Neural cell (in vitro differentiated cells): ENCODE results near the gene KRTAP2-1. TPM values are rescaled to one million over a fixed set of nuclear protein-coding genes. Genes with fewer than 3 reads are reported as not detected.
"Not testable (repeated sequence)": the region's sequence is repeated elsewhere in the genome, so short reads cannot be mapped to it uniquely, and the experiment has no call there.

Experiments
- H2AFZ ChIP-seq: fragments of 200-600, 300-800 bp; sonication (generic), shearing (Covaris generic); 2 replicates; pipeline ENCODE4 v1.6.0; 2014; ENCODE audit warnings: low read depth, mild to moderate bottlenecking, antibody characterized with exemption, low read length, moderate library complexity
- H3F3A ChIP-seq: fragments of 200-600 bp; shearing (Covaris generic); 2 replicates; pipeline ENCODE4 v1.6.1; 2016; ENCODE audit warnings: mild to moderate bottlenecking, moderate library complexity, mixed read lengths, antibody characterized with exemption, low read length; ENCODE audit not compliant: insufficient read depth, poor library complexity, severe bottlenecking
- H3K27ac ChIP-seq: fragments of 200-600, 300-800 bp; sonication (generic), shearing (Covaris generic); 2 replicates; pipeline ENCODE4 v1.5.1; 2014; ENCODE audit warnings: mild to moderate bottlenecking, low read length, moderate library complexity
- H3K27me3 ChIP-seq: fragments of 300-800, 200-600 bp; sonication (generic), shearing (Covaris generic); 2 replicates; pipeline ENCODE4 v1.6.0; 2014; ENCODE audit warnings: mild to moderate bottlenecking, low read depth, low read length, moderate library complexity; ENCODE audit not compliant: insufficient read depth
- H3K36me3 ChIP-seq: fragments of 300-800, 200-600 bp; sonication (generic), shearing (Covaris generic); 2 replicates; pipeline ENCODE4 v1.5.1; 2014; ENCODE audit warnings: mild to moderate bottlenecking, antibody characterized with exemption, low read length, moderate library complexity; ENCODE audit not compliant: insufficient read depth
- H3K4me2 ChIP-seq: fragments of 300-800, 200-600 bp; sonication (generic), shearing (Covaris generic); 2 replicates; pipeline ENCODE4 v1.6.0; 2014; ENCODE audit warnings: mild to moderate bottlenecking, low read length
- H3K4me3 ChIP-seq: fragments of 300-800, 200-600 bp; sonication (generic), shearing (Covaris generic); 2 replicates; pipeline ENCODE4 v1.5.1; 2014; ENCODE audit warnings: mild to moderate bottlenecking, low read length, moderate library complexity
- H3K79me2 ChIP-seq: fragments of 200-600 bp; shearing (Covaris generic); replicated peaks from 2 replicates; pipeline ENCODE4 v1.6.0; 2014; ENCODE audit warnings: mild to moderate bottlenecking, low read length, moderate library complexity; ENCODE audit not compliant: insufficient read depth
- H3K9ac ChIP-seq: fragments of 300-800, 200-600 bp; sonication (generic), shearing (Covaris generic); 2 replicates; pipeline ENCODE4 v1.6.1; 2016; ENCODE audit warnings: mild to moderate bottlenecking, low read length, mixed read lengths
- H3K9me2 ChIP-seq: fragments of 200-600 bp; shearing (Covaris generic); 2 replicates; pipeline ENCODE4 v1.6.1; 2016; ENCODE audit warnings: mild to moderate bottlenecking, low read length, mixed read lengths; ENCODE audit not compliant: insufficient read depth
- H3K9me3 ChIP-seq: fragments of 200-600, 300-800 bp; sonication (generic), shearing (Covaris generic); 2 replicates; pipeline ENCODE4 v1.6.1; 2016; ENCODE audit warnings: mild to moderate bottlenecking, mixed run types, low read length, moderate library complexity, mixed read lengths
- H4K20me1 ChIP-seq: fragments of 200-600 bp; shearing (Covaris generic); 2 replicates; pipeline ENCODE4 v1.6.1; 2016; ENCODE audit warnings: mild to moderate bottlenecking, mixed run types; ENCODE audit not compliant: insufficient read depth
- EZH2 ChIP-seq: fragments of 200-600, 300-800 bp; shearing (Covaris generic), sonication (generic); IDR thresholded peaks from 2 replicates; pipeline ENCODE4 v1.6.1; 2014; ENCODE audit warnings: antibody characterized with exemption, low read length, borderline replicate concordance, mild to moderate bottlenecking; ENCODE audit not compliant: insufficient read depth, poor library complexity, severe bottlenecking
- MXI1 ChIP-seq: fragments of 450-650 bp; conservative IDR thresholded peaks from 2 replicates; pipeline ENCODE4 v1.6.1; 2014; ENCODE audit warnings: antibody characterized with exemption, mild to moderate bottlenecking; ENCODE audit not compliant: poor library complexity, severe bottlenecking
- RAD21 ChIP-seq: fragments of 450-650 bp; conservative IDR thresholded peaks from 2 replicates; pipeline ENCODE4 v1.6.1; 2014; ENCODE audit warnings: antibody characterized with exemption, mild to moderate bottlenecking, moderate library complexity
- TAF1 ChIP-seq: IDR thresholded peaks from 2 replicates; pipeline ENCODE4 v1.6.1; 2012; ENCODE audit warnings: low read depth
- polyA plus RNA-seq: library from polyadenylated mRNA; depleted of rRNA; stranded (reverse); fragments of >200 nt; gene quantifications from 2 replicates; pipeline ENCODE4 v1.2.3, GENCODE V29; 2014
- TF ChIP-seq, protein P1 (sequence below): IDR thresholded peaks from 2 replicates; pipeline ENCODE4 v1.6.1; 2012; ENCODE audit warnings: borderline replicate concordance
- TF ChIP-seq, protein P2 (sequence below): fragments of 450-650 bp; IDR thresholded peaks from 2 replicates; pipeline ENCODE4 v1.5.1; 2014; ENCODE audit warnings: antibody characterized with exemption, mild to moderate bottlenecking, moderate library complexity; ENCODE audit not compliant: poor library complexity, severe bottlenecking

KRTAP2-1 gene
- polyA plus RNA-seq, 1 donor from 2014 or later = not detected

DNA sequence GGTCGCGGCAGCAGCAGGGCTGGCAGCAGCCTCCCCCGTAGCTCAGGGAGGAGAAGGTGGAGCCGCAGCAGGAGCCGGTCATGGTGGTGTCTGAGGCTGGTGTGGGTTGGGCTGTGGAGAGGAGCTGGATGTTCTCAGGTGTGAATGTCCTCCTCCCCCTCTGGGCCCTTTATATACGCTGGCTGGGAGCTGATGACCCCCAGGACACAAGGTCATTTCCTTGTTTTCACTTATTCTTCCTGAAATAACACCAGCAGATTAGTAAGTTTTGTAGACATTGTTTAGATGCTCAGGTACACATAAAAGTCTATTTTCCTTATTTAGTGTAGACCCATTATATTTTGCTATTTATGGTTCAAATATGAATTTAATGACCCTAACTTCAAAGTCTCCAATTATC lies 8.0 kb upstream of the KRTAP2-1 start, which contains the start of gene KRTAP2-2:
KRTAP2-2 (minus strand) TSS at position 101 of the 400 bp plus-strand sequence; CDS start at position 82, 19 bp downstream.
- not testable (repeated sequence) for H3K9me3 ChIP-seq, H3K9me2 ChIP-seq, H3K27ac ChIP-seq, H3K4me3 ChIP-seq, H3F3A ChIP-seq, H3K4me2 ChIP-seq, H2AFZ ChIP-seq, H3K36me3 ChIP-seq, H3K27me3 ChIP-seq, H3K9ac ChIP-seq, H3K79me2 ChIP-seq, H4K20me1 ChIP-seq

DNA sequence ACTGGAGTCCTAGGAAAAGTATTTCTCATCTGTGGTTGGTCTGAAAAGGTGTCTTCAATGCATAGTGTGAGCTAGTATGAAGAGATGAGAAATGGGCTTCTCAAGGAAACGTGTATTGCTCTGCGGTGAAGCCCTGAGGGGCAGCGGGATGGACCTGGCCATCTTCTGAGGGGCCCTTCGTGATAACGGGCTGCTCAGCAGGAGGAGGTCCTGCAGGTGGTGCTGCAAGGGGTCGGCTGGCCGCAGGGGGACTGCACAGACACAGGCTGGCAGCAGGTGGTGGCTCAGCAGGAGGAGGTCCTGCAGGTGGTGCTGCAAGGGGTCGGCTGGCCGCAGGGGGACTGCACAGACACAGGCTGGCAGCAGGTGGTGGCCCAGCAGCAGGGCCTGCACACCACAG lies 7.4 kb upstream of the KRTAP2-1 start:
- not testable (repeated sequence) for H3K9me2 ChIP-seq, H3K9ac ChIP-seq, H3K79me2 ChIP-seq, H3K9me3 ChIP-seq, H3K27ac ChIP-seq, H3K27me3 ChIP-seq, H3K4me3 ChIP-seq, H4K20me1 ChIP-seq, H3K36me3 ChIP-seq, H2AFZ ChIP-seq, H3F3A ChIP-seq, H3K4me2 ChIP-seq

DNA sequence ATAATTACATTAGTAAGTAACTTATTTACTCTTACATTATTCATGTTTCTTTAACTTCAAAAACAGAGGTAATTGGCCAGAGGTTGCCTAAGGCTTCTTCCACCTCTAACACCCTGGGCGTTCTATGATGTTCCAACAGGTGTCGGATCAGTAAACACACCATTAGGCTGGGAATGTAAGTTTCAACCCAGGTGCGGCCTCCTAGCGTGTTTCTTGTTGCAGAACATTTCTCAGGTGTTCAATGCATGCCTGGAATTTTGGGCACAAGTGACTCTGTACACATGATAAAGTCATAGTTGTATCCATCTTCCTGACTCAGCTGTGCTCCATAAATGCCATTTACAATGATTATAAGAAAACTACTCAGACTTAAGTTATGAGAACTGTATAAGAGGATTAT lies 6.9 kb upstream of the KRTAP2-1 start:
- TF ChIP-seq, protein P1, sequence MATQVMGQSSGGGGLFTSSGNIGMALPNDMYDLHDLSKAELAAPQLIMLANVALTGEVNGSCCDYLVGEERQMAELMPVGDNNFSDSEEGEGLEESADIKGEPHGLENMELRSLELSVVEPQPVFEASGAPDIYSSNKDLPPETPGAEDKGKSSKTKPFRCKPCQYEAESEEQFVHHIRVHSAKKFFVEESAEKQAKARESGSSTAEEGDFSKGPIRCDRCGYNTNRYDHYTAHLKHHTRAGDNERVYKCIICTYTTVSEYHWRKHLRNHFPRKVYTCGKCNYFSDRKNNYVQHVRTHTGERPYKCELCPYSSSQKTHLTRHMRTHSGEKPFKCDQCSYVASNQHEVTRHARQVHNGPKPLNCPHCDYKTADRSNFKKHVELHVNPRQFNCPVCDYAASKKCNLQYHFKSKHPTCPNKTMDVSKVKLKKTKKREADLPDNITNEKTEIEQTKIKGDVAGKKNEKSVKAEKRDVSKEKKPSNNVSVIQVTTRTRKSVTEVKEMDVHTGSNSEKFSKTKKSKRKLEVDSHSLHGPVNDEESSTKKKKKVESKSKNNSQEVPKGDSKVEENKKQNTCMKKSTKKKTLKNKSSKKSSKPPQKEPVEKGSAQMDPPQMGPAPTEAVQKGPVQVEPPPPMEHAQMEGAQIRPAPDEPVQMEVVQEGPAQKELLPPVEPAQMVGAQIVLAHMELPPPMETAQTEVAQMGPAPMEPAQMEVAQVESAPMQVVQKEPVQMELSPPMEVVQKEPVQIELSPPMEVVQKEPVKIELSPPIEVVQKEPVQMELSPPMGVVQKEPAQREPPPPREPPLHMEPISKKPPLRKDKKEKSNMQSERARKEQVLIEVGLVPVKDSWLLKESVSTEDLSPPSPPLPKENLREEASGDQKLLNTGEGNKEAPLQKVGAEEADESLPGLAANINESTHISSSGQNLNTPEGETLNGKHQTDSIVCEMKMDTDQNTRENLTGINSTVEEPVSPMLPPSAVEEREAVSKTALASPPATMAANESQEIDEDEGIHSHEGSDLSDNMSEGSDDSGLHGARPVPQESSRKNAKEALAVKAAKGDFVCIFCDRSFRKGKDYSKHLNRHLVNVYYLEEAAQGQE = no peak
- TF ChIP-seq, protein P2, sequence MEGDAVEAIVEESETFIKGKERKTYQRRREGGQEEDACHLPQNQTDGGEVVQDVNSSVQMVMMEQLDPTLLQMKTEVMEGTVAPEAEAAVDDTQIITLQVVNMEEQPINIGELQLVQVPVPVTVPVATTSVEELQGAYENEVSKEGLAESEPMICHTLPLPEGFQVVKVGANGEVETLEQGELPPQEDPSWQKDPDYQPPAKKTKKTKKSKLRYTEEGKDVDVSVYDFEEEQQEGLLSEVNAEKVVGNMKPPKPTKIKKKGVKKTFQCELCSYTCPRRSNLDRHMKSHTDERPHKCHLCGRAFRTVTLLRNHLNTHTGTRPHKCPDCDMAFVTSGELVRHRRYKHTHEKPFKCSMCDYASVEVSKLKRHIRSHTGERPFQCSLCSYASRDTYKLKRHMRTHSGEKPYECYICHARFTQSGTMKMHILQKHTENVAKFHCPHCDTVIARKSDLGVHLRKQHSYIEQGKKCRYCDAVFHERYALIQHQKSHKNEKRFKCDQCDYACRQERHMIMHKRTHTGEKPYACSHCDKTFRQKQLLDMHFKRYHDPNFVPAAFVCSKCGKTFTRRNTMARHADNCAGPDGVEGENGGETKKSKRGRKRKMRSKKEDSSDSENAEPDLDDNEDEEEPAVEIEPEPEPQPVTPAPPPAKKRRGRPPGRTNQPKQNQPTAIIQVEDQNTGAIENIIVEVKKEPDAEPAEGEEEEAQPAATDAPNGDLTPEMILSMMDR = no peak
- TF ChIP-seq EZH2 = no peak
- TF ChIP-seq TAF1 = no peak
- Histone ChIP-seq H3K36me3 (no peaks in the 10 kb centered on the region), H3K4me3 (no peak overlapping the region), H3K9ac (no peak overlapping the region), H2AFZ (no peak overlapping the region), H3F3A (no peaks in the 10 kb centered on the region), H3K9me2 (no peaks in the 10 kb centered on the region), H3K4me2 (no peak overlapping the region), H3K9me3 (no peaks in the 10 kb centered on the region), H3K79me2 (no peaks in the 10 kb centered on the region), H3K27ac (no peak overlapping the region), H4K20me1 (no peaks in the 10 kb centered on the region), H3K27me3 (no peaks in the 10 kb centered on the region)

DNA sequence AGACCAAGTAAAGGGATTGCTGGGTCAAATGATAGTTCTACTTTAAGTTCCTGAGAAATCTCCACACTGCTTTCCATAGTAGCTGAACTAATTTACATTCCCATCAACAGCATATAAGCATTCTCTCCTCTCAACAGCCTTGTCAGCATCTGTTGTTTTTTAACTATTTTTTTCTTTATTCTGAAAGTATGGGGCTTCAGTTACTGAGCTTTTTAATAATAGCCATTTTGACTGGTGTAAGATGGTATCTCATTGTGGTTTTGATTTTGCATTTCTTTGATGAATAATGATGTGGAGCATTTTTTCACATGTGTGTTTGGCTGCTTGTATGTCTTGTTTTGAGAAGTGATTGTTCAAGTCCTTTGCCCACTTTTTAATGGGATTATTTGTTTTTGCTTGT lies 5.5 kb upstream of the KRTAP2-1 start:
- H3K9ac ChIP-seq = no peak overlapping the region
- H3K79me2 ChIP-seq = no peaks in the 10 kb centered on the region
- no peak overlapping the region for H3K4me3 ChIP-seq
- H3K9me2 ChIP-seq = no peaks in the 10 kb centered on the region
- no peak overlapping the region for H3K27ac ChIP-seq
- no peaks in the 10 kb centered on the region for H4K20me1 ChIP-seq
- H3K36me3 ChIP-seq = no peaks in the 10 kb centered on the region
- H3F3A ChIP-seq = no peaks in the 10 kb centered on the region
- H2AFZ ChIP-seq = no peak overlapping the region
- H3K9me3 ChIP-seq = no peaks in the 10 kb centered on the region
- H3K4me2 ChIP-seq = no peak overlapping the region
- H3K27me3 ChIP-seq = no peaks in the 10 kb centered on the region
- TF ChIP-seq, protein P1 = no peak
- TF ChIP-seq TAF1 (no peak), RAD21 (no peak), MXI1 (no peak), EZH2 (no peak)
- TF ChIP-seq, protein P2 = no peak
